Brain microvascular endothelial cell (primary cell): ENCODE measurements around the gene ABCC4.
"Not testable (repeated sequence)": the region's sequence is repeated elsewhere in the genome, so short reads cannot be mapped to it uniquely, and the experiment has no call there.

Source experiments
- DNase-seq: peaks from one replicate; pipeline ENCODE4 v3.0.0-alpha.2; 2020
- H3K27ac ChIP-seq: fragments of 250-450 bp; sonication (Bioruptor Pico); 2 replicates; pipeline ENCODE4 v1.5.1; 2020; ENCODE audit warnings: mild to moderate bottlenecking, moderate library complexity
- H3K27me3 ChIP-seq: fragments of 250-450 bp; sonication (Bioruptor Pico); replicated peaks from 2 replicates; pipeline ENCODE4 v1.5.1; 2020; ENCODE audit warnings: mild to moderate bottlenecking
- H3K36me3 ChIP-seq: fragments of 250-450 bp; sonication (Bioruptor Pico); replicated peaks from 2 replicates; pipeline ENCODE4 v1.5.1; 2020; ENCODE audit warnings: mild to moderate bottlenecking
- H3K4me3 ChIP-seq: 2 replicates; pipeline ENCODE4 v1.5.1; 2011; ENCODE audit warnings: low read depth, mild to moderate bottlenecking, control low read depth, low read length, moderate library complexity
- CTCF ChIP-seq: IDR thresholded peaks from 2 replicates; pipeline ENCODE4 v1.5.1; 2011; ENCODE audit warnings: low read depth, mild to moderate bottlenecking, moderate library complexity, low read length, control low read depth, inconsistent platforms; ENCODE audit errors: missing control alignments
- in situ Hi-C: cut with HindIII; loops from 2 replicates; pipeline ENCODE4 v1.10.0; 2017; ENCODE audit warnings: low sequenced_read_pairs, low pct_ligation_motif_present

ABCC4 gene

GRCh38 chr13:95295026-95295425, 6.2 kb downstream of the ABCC4 start:
- DNase-seq, result no peak
- Histone ChIP-seq H3K27me3 (no peaks in the 10 kb centered on the region), H3K4me3 (no peak overlapping the region), H3K27ac (no peak overlapping the region), H3K36me3 (no peaks in the 10 kb centered on the region)
- in situ Hi-C loops, result no loop called here
- no peak for TF ChIP-seq CTCF

GRCh38 chr13:95292622-95293021, 8.6 kb downstream of the ABCC4 start:
- Histone ChIP-seq H3K36me3 (no peaks in the 10 kb centered on the region), H3K27me3 (no peaks in the 10 kb centered on the region), H3K27ac (no peak overlapping the region), H3K4me3 (no peak overlapping the region)
- in situ Hi-C loops, result no loop called here
- TF ChIP-seq CTCF, result no peak
- DNase-seq, result no peak

GRCh38 chr13:95289901-95290300, 11.3 kb downstream of the ABCC4 start:
- in situ Hi-C loops, H3K27ac ChIP-seq, DNase-seq, H3K4me3 ChIP-seq, H3K36me3 ChIP-seq, H3K27me3 ChIP-seq: not testable (repeated sequence)

GRCh38 chr13:95289020-95289444, 12.2 kb downstream of the ABCC4 start:
- in situ Hi-C loops, result no loop called here
- no peak overlapping the region for H3K27ac ChIP-seq
- no peaks in the 10 kb centered on the region for H3K36me3 ChIP-seq
- no peak overlapping the region for H3K4me3 ChIP-seq
- no peak for DNase-seq
- no peak for TF ChIP-seq CTCF
- no peaks in the 10 kb centered on the region for H3K27me3 ChIP-seq

- TF ChIP-seq CTCF, result no peak
- H3K27ac ChIP-seq, result no peak overlapping the region
- DNase-seq, result no peak
- no peaks in the 10 kb centered on the region for H3K36me3 ChIP-seq
- in situ Hi-C loops, result no loop called here
- H3K27me3 ChIP-seq, result no peaks in the 10 kb centered on the region
- no peak overlapping the region for H3K4me3 ChIP-seq
Measured at GRCh38 chr13:95284436-95284835, 16.8 kb downstream of the ABCC4 start.

GRCh38 chr13:95279016-95279415, 22.2 kb downstream of the ABCC4 start:
- Histone ChIP-seq H3K4me3 (no peak overlapping the region), H3K27ac (no peak overlapping the region), H3K36me3 (no peaks in the 10 kb centered on the region), H3K27me3 (no peaks in the 10 kb centered on the region)
- DNase-seq, result no peak
- in situ Hi-C loops, result no loop called here
- no peak for TF ChIP-seq CTCF
